C4-2B (cell line): ENCODE measurements around the gene CABLES1.

Source experiments
- CTCF ChIP-seq: fragments of 450-650 bp; conservative IDR thresholded peaks from 2 replicates; pipeline ENCODE4 v1.5.1; 2017; ENCODE audit warnings: mild to moderate bottlenecking
- ZFX ChIP-seq: fragments of 450-650 bp; IDR thresholded peaks from 2 replicates; pipeline ENCODE4 v1.6.1; 2017

- TF ChIP-seq CTCF (no peak), ZFX (no peak)
These were observed 74.5 kb downstream of the CABLES1 start for GRCh38 chr18:23209796-23210195.
